GM19324 (cell line): ENCODE measurements around the gene FMN2.
"Not testable (repeated sequence)": the region's sequence is repeated elsewhere in the genome, so short reads cannot be mapped to it uniquely, and the experiment has no call there.

Experiments used
- ATAC-seq: cut with Tn5 transposase; IDR thresholded peaks from one replicate; pipeline ENCODE4 v1.9.1; 2021; ENCODE audit warnings: mild to moderate bottlenecking, moderate library complexity; ENCODE audit not compliant: unreplicated experiment, low FRiP score

Gene FMN2

DNA sequence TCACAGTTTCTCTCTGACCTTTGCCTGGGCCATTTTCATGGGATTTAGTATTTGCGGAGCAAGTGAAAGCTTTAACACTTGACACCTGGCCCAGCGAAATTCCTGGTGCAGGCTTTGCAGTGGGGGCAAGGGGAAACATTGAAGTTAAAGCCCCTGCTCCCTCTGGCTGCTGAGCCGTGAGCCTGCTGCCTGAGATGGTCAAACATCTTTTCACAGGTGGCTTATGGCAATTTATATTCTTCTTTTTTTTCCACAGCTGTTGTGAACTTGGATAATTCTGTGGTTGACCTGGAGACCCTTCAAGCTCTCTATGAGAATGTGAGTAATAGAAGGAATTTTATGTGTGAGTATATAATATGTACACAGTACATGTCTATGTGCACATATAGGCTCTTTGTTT is 202.9 kb downstream of the FMN2 start:
- no peak for ATAC-seq

- no peak for ATAC-seq
These were observed 204.1 kb downstream of the FMN2 start for GRCh38 chr1:240295811-240296210.

GRCh38 chr1:240304466-240304865 is 212.8 kb downstream of the FMN2 start:
- no peak for ATAC-seq

DNA sequence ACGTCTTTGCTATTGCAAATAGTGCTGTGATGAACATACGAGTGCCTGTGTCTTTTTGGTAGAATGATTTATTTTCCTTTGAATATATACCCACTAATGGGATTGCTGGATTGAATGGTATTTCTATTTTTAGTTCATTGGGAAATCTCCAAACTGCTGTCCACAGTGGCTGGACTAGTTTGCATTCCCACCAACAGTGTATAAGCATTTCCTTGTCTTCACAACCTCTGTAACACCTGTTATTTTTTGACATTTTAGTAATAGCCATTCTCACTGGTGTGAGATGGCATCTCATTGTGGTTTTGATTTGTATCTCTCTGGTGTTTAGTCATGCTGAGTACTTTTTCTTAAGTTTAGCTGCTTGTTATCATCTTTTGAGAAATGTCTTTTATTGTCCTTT is 215.0 kb downstream of the FMN2 start:
- ATAC-seq: no peak

- ATAC-seq: no peak
These were observed 216.4 kb downstream of the FMN2 start for GRCh38 chr1:240308096-240308495.

DNA sequence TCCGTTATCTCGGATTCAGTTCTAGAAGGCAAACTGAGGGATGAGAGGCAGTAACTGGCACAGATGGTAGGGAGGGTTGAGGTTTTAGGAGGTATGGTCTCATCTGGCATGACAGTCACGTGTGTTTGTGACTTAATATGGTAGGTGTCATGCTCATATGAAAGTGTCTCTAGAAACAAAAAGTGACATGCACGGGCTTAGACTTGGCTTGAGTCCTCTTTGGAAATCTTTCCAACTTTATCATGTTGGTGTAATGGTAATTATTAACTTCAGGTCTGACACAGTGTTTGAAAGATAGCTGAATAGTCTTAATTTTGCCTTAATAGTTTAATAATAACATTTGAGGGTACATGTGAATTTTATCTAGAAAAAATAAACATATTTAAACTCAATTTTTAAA is 218.1 kb downstream of the FMN2 start:
- no peak for ATAC-seq

DNA sequence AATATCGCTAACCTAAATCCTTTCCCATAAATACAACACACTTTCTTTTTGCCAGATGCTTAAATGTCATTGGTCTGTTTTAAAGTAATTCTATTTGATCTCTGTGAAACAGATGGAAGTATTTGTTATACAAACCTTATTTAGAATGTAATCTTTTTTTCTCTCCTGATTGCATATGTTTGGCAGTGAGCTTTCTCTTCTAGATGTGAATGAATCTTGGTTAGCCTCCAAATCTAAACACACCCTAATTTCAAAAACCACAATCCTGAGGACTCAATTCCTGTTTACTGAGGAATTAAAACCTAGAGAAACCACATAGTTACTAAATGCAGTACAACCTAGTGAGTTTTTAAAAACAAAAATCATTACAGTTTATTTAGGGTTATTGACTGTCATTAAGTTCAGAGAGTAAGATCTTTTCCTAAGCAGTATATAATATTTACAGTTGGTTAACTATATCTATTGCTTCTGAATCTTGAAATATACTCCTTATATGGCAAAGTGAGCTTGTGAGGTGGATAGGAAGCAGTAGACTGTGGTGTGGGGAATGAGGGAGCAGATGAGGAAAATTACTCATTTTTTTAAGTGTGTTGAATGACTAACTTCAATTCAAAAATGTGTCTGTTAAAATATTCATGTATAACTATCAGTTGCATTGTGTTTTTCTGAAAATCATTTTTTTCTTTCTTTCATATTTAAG is 218.7 kb downstream of the FMN2 start:
- ATAC-seq: no peak

- no peak for ATAC-seq
These were observed 221.2 kb downstream of the FMN2 start for GRCh38 chr1:240312872-240313271.

DNA sequence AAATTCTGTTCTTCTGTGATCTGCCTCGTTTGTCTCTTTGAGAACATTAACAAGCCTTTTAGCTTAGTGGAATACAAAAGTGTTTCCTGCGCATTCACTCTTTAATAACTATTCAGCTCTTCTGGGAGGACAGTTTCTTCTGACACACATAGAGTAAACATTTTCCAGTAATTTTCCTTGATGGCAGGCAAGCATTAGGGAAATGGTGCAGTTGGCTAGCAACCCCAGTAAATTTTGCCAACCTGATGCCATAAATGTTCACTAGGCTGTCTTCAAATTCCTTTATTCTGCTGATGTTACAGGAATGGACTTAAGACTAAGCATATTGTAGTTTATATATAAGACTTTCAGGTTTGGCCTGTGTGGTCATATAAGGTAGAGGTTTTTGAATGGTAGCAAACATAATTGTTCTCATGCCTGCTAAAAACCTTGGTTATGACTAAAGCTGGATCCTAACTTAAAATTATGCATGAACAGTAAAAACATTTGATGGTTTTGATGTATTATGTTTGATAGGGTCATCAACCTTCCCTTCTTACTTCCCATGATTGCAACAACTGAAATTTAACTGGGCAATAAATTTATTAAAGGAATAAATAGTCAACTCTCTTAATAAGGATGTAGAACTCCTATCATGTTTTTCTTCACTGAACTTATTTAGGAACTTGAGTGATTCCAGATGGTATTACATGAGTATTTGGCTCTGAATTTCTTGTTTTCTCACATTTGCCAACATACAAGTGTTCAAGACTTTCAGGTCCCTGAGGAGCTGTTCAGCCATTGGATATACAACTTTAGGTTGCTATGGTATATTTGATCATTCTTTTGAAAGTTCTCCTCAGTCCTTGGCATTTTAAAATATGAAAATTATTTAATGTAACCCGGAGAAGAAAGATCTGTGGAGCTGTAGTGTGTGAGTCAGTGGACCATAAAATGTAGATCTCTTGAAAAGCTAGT is 223.4 kb downstream of the FMN2 start:
- no peak for ATAC-seq

- no peak for ATAC-seq
These were observed 228.3 kb downstream of the FMN2 start for GRCh38 chr1:240319998-240320397.

DNA sequence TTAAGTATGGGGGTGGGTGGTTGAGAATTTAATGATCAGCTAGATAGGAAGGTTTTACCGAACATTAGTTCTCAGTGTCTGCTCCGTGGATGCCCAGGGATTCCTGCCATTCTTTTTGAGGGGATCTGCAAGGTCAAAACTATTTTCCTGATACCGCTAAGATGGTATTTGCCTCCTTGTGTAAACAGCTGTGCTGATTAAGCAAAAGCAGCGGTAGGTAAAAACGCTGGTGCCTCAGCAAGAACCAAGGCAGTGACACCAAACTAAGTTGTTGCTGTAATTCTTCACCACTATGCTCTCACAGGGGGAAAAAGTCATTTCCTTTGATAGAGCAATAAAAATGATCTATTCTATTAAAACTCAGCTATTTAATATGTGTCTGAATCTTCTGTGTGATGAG is 229.0 kb downstream of the FMN2 start:
- no peak for ATAC-seq

- ATAC-seq: no peak
These were observed 231.3 kb downstream of the FMN2 start for GRCh38 chr1:240322943-240323342.

DNA sequence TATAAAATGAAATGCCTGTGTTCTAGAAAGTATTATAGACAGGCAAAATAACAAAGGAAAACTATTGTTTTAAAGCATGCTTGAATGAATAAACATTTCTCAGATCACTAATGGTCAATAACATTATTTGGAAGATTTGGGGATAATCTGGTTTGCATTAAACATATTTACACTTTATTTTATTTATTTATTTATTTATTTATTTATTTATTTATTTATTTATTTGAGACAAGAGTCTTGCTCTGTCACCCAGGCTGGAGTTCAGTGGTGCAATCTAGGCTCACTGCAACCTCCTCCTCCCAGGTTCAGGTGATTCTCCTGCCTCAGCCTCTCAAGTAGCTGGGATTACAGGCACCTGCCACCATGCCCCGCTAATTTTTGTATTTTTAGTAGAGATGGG is 236.7 kb downstream of the FMN2 start:
- ATAC-seq: not testable (repeated sequence)

- no peak for ATAC-seq
These were observed 237.8 kb downstream of the FMN2 start for GRCh38 chr1:240329443-240329842.

DNA sequence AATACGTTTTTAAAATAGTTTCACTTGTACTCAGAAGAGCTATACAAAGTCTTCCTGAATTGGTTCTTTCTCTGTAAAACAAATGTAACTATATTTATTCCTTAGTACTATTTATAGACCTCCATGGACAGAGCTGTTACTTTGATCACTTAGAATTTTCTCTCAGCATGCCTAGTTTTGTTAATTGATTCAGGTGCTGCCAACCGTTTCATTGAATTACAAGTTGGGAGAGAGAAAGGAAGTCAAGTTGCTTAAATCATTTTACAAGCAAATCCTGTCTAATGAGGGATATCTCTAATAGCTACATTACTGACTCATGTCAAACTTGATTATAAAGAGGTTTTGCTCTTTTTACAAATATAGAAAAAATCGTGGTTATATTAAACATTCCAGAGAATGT is 241.0 kb downstream of the FMN2 start:
- ATAC-seq: no peak

DNA sequence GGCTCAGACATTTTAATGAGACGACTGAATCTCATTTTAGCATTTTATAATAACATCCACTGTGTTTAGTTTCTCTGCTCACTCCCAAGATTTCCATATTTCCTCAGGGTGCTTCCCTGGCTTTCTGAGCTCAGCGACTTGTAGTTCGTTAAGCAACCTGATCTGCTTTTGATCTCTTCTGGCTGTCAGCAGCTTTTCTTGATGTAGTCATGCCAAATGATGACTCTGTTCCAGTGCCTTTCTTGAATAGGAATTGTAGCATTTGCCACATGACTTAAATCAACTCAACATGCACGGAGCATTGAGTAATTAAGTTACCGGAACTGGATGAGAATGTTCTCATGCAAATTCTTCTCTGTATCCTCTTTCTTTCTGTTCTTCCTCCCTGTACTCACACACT is 246.1 kb downstream of the FMN2 start:
- ATAC-seq: no peak

GRCh38 chr1:240338837-240339236 is 247.2 kb downstream of the FMN2 start:
- ATAC-seq: no peak

GRCh38 chr1:240341365-240342250 is 249.9 kb downstream of the FMN2 start:
- ATAC-seq: no peak

DNA sequence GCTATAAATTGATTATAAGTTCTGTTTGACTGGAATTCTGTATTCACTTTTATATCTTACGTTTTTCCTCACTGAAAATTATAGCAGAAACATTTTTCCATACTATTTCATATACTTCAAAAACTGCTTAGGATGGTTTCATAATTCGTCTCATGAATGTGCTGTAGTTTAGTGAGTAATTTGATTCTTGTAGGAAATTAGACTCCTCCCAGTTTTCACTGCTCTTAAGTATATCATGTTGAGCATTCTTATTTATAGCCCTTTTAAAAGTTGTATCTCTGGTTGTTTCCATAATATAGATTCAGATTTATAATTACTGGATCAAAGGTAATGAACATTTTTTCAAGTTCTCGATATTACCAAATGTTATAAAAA is 250.6 kb downstream of the FMN2 start:
- no peak for ATAC-seq

GRCh38 chr1:240343045-240343444 is 251.4 kb downstream of the FMN2 start:
- ATAC-seq: no peak

DNA sequence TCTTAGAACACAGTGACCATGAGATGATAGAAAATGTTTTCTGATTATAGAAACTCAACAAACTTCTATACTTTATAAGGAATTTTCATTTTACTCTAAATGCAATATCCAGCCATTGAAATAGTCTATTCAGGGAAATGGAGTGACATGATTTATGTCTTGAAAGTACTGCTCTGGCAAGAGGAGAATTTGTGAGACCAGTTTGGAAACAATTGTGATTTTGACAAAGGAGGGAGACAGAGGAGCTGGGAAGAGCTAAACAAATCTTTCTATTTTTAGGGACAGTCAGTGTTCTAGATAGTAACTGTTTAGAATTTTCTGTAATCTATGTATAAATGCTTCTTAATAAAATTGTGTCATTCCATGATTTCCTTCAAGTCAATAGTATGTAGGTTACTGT is 252.3 kb downstream of the FMN2 start:
- ATAC-seq: no peak
